ENCODE data around the gene ACVRL1. TPM values are rescaled to one million over a fixed set of nuclear protein-coding genes. Genes with fewer than 3 reads are reported as not detected.
A peak's percentile ranks its signal among the peaks of the same experiment; 100 is the strongest.

The ACVRL1 gene
- total and polyA plus RNA-seq, 9 of the 15 experiments (the other 6 are each of a cell fraction or from before 2014, with no cell fraction given) = 0.07 to 1.4 (median 0.30) TPM

DNA sequence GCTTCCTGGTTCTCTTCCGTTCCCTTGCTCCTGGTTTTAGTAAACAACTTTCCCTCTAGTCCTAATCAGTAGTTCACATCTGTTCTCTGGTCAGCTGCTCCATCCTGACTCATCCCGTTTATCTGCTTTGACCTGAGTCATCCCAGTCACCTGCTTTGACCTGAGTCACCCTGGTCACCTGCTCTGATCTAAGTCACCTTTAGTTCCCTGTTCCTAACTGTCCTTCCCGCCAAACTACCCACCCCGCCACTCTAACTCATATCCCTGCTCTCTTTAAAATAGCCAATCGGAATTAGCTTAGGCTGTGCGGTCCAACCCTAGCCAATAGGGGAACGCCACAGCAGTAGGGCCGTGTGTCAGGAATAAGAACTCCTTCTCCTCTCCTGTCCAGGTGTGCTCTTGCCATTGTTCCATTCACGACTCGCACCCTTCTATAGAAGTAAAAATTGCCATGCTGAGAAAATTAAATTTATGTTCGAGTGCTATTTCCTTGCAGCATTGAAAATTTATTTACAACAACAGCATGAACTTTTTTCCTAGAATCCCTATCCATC, 22.6 kb upstream of the ACVRL1 start:
- peak; percentile 60 to 79 (median 62) for DNase-seq (ENCODE audit: extremely low read depth in 1 of 4, low spot score in 3 of 4)
- CTCF ChIA-PET (ENCODE audit: low intra/inter-chr PET ratio) = no interaction called here
- intact Hi-C loops (cut with micrococcal nuclease) (no loop called here), in situ Hi-C loops (cut with MboI) (no loop called here)
- Histone ChIP-seq H3K9me3 (replicated peaks; ENCODE audit: control insufficient read depth, insufficient read depth, low read depth, low read length) (0 out of 2 replicates have a peak, but pooled peaks cover 2% of the 10 kb centered on the region), H3K27me3 (ENCODE audit: control insufficient read depth in 2 of 2, insufficient read depth in 2 of 2, low read length in 2 of 2) (no peaks in the 10 kb centered on the region), H3K4me3 (no peak overlapping the region), H3K9ac (ENCODE audit: insufficient read depth in 1 of 2, low read depth in 2 of 2, low read length in 2 of 2) (0 out of 4 replicates have a peak overlapping the region, but pooled peaks of 1 of the 2 experiments have one; percentile 28), H3K4me2 (ENCODE audit: insufficient read depth, low read length) (peak overlapping the region; percentile 59; the same call in 1 of the 2 replicates), H3K9me1 (ENCODE audit: control insufficient read depth, insufficient read depth, low read length) (no peaks in the 10 kb centered on the region), H3K79me2 (ENCODE audit: control insufficient read depth, insufficient read depth, low read length) (no peaks in the 10 kb centered on the region), H2AFZ (ENCODE audit: low read depth, low read length) (peak overlapping the region; percentile 77), H3K4me1 (replicated peaks in 1 of 2; ENCODE audit: control insufficient read depth in 2 of 2, insufficient read depth in 2 of 2, low read length in 2 of 2) (peaks cover 26 to 30% of the 10 kb centered on the region in 2 experiments), H3K27ac (ENCODE audit: extremely low read depth, low read depth, low read length) (peak overlapping the region; percentile 73), H3K36me3 (ENCODE audit: control insufficient read depth, insufficient read depth, low read length) (no peaks in the 10 kb centered on the region), H4K20me1 (replicated peaks; ENCODE audit: control insufficient read depth, insufficient read depth, low read length) (no peaks in the 10 kb centered on the region)
- peak; percentile 88 for FAIRE-seq
- BruUV-seq (replicated peaks) = no TSS peak
- POLR2A ChIA-PET = interaction anchor here (1.3 kb wide), 1 partner anchor 10 kb away, joined by 3 read pairs; no protein-coding TSS in a partner anchor
- 40% methylated on average over 11 of the region's 11 CpGs for WGBS (ENCODE audit: insufficient coverage, low coverage, missing lambda C conversion rate)
- ATAC-seq = peak; percentile 44
- TF ChIP-seq GATAD2B (IDR thresholded peaks at IDR 0.05; ENCODE audit: borderline replicate concordance) = no peak; the same call in 1 of the 2 replicates
- TF ChIP-seq SRSF9 (IDR thresholded peaks at IDR 0.05; ENCODE audit: borderline replicate concordance, low read depth, low read length) = no peak
- TF ChIP-seq NR2C1 (IDR thresholded peaks at IDR 0.05) = peak; percentile 76
- TF ChIP-seq NR2C1 (tag; IDR thresholded peaks at IDR 0.05) = peak; percentile 83
- no peak for TF ChIP-seq ZNF830 (CRISPR knock-in tag; IDR thresholded peaks at IDR 0.05)
- TF ChIP-seq ADNP (tag; IDR thresholded peaks at IDR 0.05) = peak; percentile 72
- peak; percentile 15; the same call in 1 of the 2 replicates for TF ChIP-seq MYC (IDR thresholded peaks at IDR 0.05; ENCODE audit: low read depth, low read length)
- 0 out of 2 replicates have a peak, but pooled peaks have one; percentile 51 for TF ChIP-seq MYC (CRISPR knock-in tag; IDR thresholded peaks at IDR 0.05; ENCODE audit: borderline replicate concordance, low read depth)
- peak; percentile 25; the same call in 1 of the 2 replicates for TF ChIP-seq REST (IDR thresholded peaks at IDR 0.05; ENCODE audit: borderline replicate concordance)
- TF ChIP-seq REST (CRISPR knock-in tag; IDR thresholded peaks at IDR 0.05; ENCODE audit: low read depth) = 0 out of 2 replicates have a peak, but pooled peaks have one; percentile 18
- TF ChIP-seq ASH1L (IDR thresholded peaks at IDR 0.05; ENCODE audit: borderline replicate concordance, low read depth, partially characterized antibody) = no peak
- TF ChIP-seq ARID2 (IDR thresholded peaks at IDR 0.05) = no peak
- peak; percentile 37 for TF ChIP-seq HMGN3 (IDR thresholded peaks at IDR 0.05; ENCODE audit: borderline replicate concordance, extremely low read depth, insufficient read length, low read depth, low read length)
